Activated T-cell treated with anti-CD3 and anti-CD28 coated beads, Interleukin-2, amount 50 U/mL, for 72 hours (primary cell): ENCODE results near the gene HTR6. TPM values are rescaled to one million over a fixed set of nuclear protein-coding genes. Genes with fewer than 3 reads are reported as not detected.

Source experiments
- ATAC-seq, 2 donors: fragments of 150-1000 bp; cut with Tn5 transposase; replicated peaks in 1 of 2; 2 replicates each; pipeline ENCODE4 v1.10.0; 2021; ENCODE audit warnings: moderate library complexity in 2 of 2, mild to moderate bottlenecking in 1 of 2
- DNase-seq, 2 donors: peaks; one replicate each; pipeline ENCODE4 v3.0.0; 2021 to 2022; ENCODE audit warnings: mixed read lengths in 1 of 2
- H3K27ac Mint-ChIP-seq: one replicate; pipeline ENCODE4 v1.8.0; 2022; ENCODE audit warnings: mild to moderate bottlenecking, moderate library complexity, mixed read lengths
- H3K27me3 Mint-ChIP-seq: one replicate; pipeline ENCODE4 v1.8.0; 2022; ENCODE audit warnings: low read depth, mixed read lengths
- H3K36me3 Mint-ChIP-seq, 2 donors: one replicate each; pipeline ENCODE4 v1.8.0; 2022; ENCODE audit warnings: mixed read lengths in 2 of 2, mild to moderate bottlenecking in 1 of 2; ENCODE audit not compliant: insufficient read depth in 2 of 2
- H3K4me1 Mint-ChIP-seq: one replicate; pipeline ENCODE4 v1.8.0; 2022; ENCODE audit warnings: low read depth, mixed read lengths
- H3K4me3 Mint-ChIP-seq, 2 donors: one replicate each; pipeline ENCODE4 v1.8.0; 2022; ENCODE audit warnings: mild to moderate bottlenecking in 2 of 2, mixed read lengths in 2 of 2, moderate library complexity in 2 of 2
- H3K9me3 Mint-ChIP-seq, 2 donors: one replicate each; pipeline ENCODE4 v1.8.0; 2022; ENCODE audit warnings: mixed read lengths in 2 of 2
- total RNA-seq, 2 donors: library from RNA; stranded (reverse); gene quantifications; one replicate each; pipeline ENCODE4 v1.2.3, GENCODE V29; 2022

Gene HTR6
- total RNA-seq: under 1 TPM; 0.32 to 0.55 TPM

- H3K27me3 Mint-ChIP-seq: peaks cover 40% of the 10 kb centered on the region
- H3K4me3 Mint-ChIP-seq: peak within 1 kb of the TSS; percentile 62 to 85
- H3K36me3 Mint-ChIP-seq: peaks cover 0 to 2% of the 10 kb centered on the region in 2 donors
- no peak within 1 kb of the TSS for H3K27ac Mint-ChIP-seq
- ATAC-seq (peak; percentile 61), DNase-seq (peak; percentile 52 to 58)
- no peaks in the 10 kb centered on the region for H3K9me3 Mint-ChIP-seq
- H3K4me1 Mint-ChIP-seq: peaks cover 3% of the 10 kb centered on the region
Observed at GRCh38 chr1:19664453-19665185, at the start of gene HTR6. TSS of gene HTR6 (plus strand) at chr1:19664875. CDS start at chr1:19665754, 879 bp downstream.

GRCh38 chr1:19615438-19615837, 49.2 kb upstream of the HTR6 start:
- DNase-seq (no peak), ATAC-seq (no peak)
- Mint-ChIP-seq H3K9me3 (no peaks in the 10 kb centered on the region), H3K27ac (no peak overlapping the region), H3K4me1 (peaks cover 13% of the 10 kb centered on the region), H3K27me3 (no peaks in the 10 kb centered on the region), H3K4me3 (no peak overlapping the region), H3K36me3 (peaks cover 0 to 3% of the 10 kb centered on the region in 2 donors)

- H3K27ac Mint-ChIP-seq: peak overlapping the region; percentile 69
- H3K4me1 Mint-ChIP-seq: peaks cover 13% of the 10 kb centered on the region
- no peaks in the 10 kb centered on the region for H3K9me3 Mint-ChIP-seq
- no peaks in the 10 kb centered on the region for H3K27me3 Mint-ChIP-seq
- H3K4me3 Mint-ChIP-seq: no peak overlapping the region
- peaks cover 0 to 3% of the 10 kb centered on the region in 2 donors for H3K36me3 Mint-ChIP-seq
- no peak for DNase-seq
- peak; percentile 43 to 60 for ATAC-seq
Observed at GRCh38 chr1:19616489-19616888, 48.2 kb upstream of the HTR6 start.

GRCh38 chr1:19617376-19617775, 47.3 kb upstream of the HTR6 start:
- Mint-ChIP-seq H3K4me1 (peaks cover 13% of the 10 kb centered on the region), H3K4me3 (no peak overlapping the region), H3K27ac (no peak overlapping the region), H3K27me3 (no peaks in the 10 kb centered on the region), H3K9me3 (no peaks in the 10 kb centered on the region), H3K36me3 (peaks cover 0 to 3% of the 10 kb centered on the region in 2 donors)
- DNase-seq (no peak), ATAC-seq (no peak)

DNA sequence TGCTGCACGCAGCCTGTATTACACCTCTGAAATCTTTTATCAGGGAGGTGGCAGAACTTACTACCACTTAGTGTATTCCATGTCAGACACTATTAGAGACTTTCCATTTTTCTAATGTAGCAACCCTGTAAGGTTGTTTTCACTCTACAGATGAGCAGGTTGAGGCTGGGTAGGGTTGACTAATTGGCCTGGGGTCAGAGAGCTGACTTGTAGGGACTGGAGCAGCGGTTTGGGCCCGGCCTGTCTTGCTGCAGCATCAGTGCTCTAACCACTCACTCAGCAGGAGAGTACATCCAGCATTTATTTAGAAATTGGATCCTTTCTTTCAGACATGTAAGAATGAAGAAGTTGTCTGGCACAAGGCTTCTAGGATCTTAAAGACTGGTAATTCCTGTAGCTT, 46.2 kb upstream of the HTR6 start:
- DNase-seq (no peak), ATAC-seq (no peak)
- Mint-ChIP-seq H3K27ac (no peak overlapping the region), H3K36me3 (peaks cover 0 to 3% of the 10 kb centered on the region in 2 donors), H3K4me3 (no peak overlapping the region), H3K9me3 (no peaks in the 10 kb centered on the region), H3K27me3 (no peaks in the 10 kb centered on the region), H3K4me1 (peaks cover 8% of the 10 kb centered on the region)

DNA sequence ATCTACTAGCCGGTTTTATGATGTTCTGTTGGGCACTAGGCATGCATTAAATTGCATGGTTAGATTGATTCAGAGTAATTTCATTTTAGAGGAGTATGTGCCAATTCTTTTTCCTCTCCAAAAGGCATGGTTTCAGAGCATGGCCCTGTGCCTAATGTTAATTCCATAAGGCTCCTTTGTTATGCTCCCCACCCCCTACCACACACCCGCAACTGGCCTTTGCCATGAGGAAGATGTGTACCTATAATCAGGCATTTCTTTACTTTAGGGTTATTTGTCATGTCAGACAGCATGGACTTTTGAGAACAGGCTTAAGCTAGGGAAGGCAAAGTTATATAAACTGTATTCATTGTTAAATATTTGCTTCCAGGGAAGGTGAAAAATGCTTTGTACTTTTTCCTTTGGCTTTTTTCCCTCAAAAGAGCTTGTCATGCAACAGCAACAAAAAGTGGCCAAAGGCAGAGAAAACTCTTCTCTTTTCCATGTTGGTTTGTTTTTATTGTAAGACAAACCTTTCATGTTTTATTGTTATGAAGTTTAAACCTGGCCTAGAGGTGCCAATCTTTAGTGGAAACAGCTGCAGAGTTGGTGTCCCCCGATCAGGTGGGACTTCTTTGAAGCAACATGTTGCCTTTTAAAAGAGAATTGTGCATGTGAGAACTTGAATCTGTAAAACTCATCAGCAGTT, 44.8 kb upstream of the HTR6 start:
- no peak overlapping the region for H3K27ac Mint-ChIP-seq
- no peak overlapping the region for H3K4me3 Mint-ChIP-seq
- H3K9me3 Mint-ChIP-seq: no peaks in the 10 kb centered on the region
- peaks cover 8% of the 10 kb centered on the region for H3K4me1 Mint-ChIP-seq
- H3K27me3 Mint-ChIP-seq: no peaks in the 10 kb centered on the region
- DNase-seq: no peak
- H3K36me3 Mint-ChIP-seq: peaks cover 0 to 5% of the 10 kb centered on the region in 2 donors
- ATAC-seq: no peak

DNA sequence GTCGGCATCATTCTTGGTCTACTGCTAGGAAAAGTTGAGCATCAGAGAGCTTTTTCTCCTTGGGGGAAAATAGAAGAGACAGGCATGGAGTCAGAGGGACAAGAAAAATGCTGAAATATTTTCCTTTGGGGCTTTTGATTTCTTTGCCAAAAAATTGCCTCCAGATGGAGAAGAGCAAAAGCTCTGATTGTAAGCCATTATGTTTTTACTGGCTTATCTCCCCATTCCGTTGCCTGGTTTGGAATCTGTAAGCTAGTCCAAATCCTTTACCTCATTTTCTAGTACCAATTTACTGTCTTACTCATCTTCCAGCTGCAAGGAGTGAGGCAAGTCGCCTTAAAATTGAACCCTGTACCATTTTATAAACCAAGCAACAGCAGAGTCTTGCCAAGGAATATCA, 43.9 kb upstream of the HTR6 start:
- Mint-ChIP-seq H3K4me1 (peaks cover 8% of the 10 kb centered on the region), H3K27me3 (no peaks in the 10 kb centered on the region), H3K36me3 (peaks cover 0 to 2% of the 10 kb centered on the region in 2 donors), H3K27ac (no peak overlapping the region), H3K4me3 (no peak overlapping the region), H3K9me3 (no peaks in the 10 kb centered on the region)
- no peak for ATAC-seq
- no peak for DNase-seq

DNA sequence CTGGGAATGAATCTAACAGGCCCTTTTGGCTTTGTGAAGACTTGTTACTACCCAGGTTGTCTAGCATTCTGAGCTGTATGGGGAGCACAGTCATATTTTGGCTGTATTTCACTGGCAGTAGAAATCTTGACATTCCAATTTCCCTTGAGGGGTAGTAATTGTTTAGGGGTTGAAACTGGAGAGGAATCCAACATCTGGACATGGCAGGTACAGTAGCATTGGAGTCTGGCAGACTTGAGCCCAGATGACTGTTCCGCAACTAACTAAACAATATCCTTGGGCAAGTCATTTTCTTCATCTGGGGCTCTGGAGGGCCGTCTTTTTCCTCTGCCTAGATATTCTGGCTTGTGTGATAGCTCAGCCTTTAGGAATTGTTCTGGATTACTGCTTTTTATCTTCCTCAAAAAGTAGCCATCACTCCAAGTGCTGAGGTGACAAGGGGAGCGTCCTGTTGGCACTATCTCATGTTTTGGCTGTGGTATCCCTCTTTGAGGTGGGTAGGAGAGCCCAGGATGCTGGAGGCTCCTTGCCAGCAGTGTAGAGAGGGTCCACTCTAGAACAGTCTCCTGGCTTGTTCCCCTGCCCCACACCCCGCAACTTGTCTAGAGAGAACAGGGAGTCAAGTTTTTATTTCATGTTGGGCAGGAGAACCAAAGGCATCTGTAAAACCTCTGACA, 43.3 kb upstream of the HTR6 start:
- no peaks in the 10 kb centered on the region for H3K9me3 Mint-ChIP-seq
- H3K27me3 Mint-ChIP-seq: no peaks in the 10 kb centered on the region
- H3K4me1 Mint-ChIP-seq: peaks cover 3% of the 10 kb centered on the region
- peaks cover 1 to 2% of the 10 kb centered on the region in 2 donors for H3K36me3 Mint-ChIP-seq
- no peak for DNase-seq
- H3K27ac Mint-ChIP-seq: no peak overlapping the region
- no peak overlapping the region for H3K4me3 Mint-ChIP-seq
- no peak for ATAC-seq

DNA sequence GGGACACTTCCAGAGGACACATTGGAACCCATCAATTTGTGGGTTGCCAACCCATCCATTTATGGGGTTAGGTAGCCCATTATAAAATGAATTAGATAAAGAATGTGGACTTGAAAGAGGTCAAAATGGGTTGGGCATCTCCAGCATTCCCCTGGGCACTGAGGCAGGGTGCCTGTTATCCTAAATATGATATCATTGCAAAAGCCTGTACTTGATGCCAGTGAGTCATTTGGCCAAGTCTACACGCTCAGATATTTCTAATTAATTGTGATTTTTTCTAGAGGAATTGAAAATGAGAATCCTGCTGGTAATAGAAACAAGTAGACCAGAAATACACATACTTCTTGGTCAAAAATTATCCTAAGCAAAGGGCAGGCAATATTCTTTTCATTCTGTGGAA, 42.5 kb upstream of the HTR6 start:
- Mint-ChIP-seq H3K4me1 (no peaks in the 10 kb centered on the region), H3K9me3 (no peaks in the 10 kb centered on the region), H3K27ac (no peak overlapping the region), H3K36me3 (peaks cover 2% of the 10 kb centered on the region in 2 donors), H3K27me3 (no peaks in the 10 kb centered on the region), H3K4me3 (no peak overlapping the region)
- DNase-seq (no peak), ATAC-seq (no peak)

DNA sequence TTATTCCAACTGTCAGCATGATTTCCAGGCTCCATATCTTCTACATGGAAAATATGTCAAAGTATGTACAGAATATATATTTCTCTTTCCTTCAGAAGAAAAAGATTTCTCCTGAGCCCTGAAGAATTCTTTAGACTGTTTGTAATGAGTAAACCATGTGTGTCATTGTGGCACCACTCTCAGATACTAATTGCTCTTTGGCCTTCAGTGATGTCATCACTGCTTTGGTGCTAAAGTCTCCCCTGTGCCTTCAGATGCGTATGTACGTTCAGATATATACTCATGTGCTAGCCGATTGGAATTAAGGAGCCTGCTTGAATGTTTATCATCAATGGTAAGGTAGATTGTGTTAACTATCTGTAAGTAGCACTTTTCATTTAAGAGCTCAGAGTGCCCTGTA, 41.2 kb upstream of the HTR6 start:
- Mint-ChIP-seq H3K27ac (no peak overlapping the region), H3K4me3 (no peak overlapping the region), H3K4me1 (no peaks in the 10 kb centered on the region), H3K27me3 (no peaks in the 10 kb centered on the region), H3K36me3 (peaks cover 2 to 3% of the 10 kb centered on the region in 2 donors), H3K9me3 (no peaks in the 10 kb centered on the region)
- DNase-seq (no peak), ATAC-seq (no peak)

- Mint-ChIP-seq H3K27me3 (no peaks in the 10 kb centered on the region), H3K27ac (no peak overlapping the region), H3K4me1 (no peaks in the 10 kb centered on the region), H3K9me3 (no peaks in the 10 kb centered on the region), H3K36me3 (peaks cover 2 to 7% of the 10 kb centered on the region in 2 donors), H3K4me3 (no peak overlapping the region)
- DNase-seq (no peak), ATAC-seq (no peak)
Observed at GRCh38 chr1:19625291-19625937, 39.3 kb upstream of the HTR6 start.

- H3K36me3 Mint-ChIP-seq: peaks cover 0 to 7% of the 10 kb centered on the region in 2 donors
- DNase-seq: no peak
- no peaks in the 10 kb centered on the region for H3K27me3 Mint-ChIP-seq
- H3K4me3 Mint-ChIP-seq: no peak overlapping the region
- no peaks in the 10 kb centered on the region for H3K4me1 Mint-ChIP-seq
- no peak for ATAC-seq
- no peak overlapping the region for H3K27ac Mint-ChIP-seq
- no peaks in the 10 kb centered on the region for H3K9me3 Mint-ChIP-seq
Observed at GRCh38 chr1:19628879-19629278, 35.8 kb upstream of the HTR6 start.

- H3K27ac Mint-ChIP-seq: peak overlapping the region; percentile 59
Observed at GRCh38 chr1:19629357-19629756, 35.3 kb upstream of the HTR6 start.

More at GRCh38 chr1:19629357-19629756, 35.3 kb upstream of the HTR6 start:
- no peak for ATAC-seq
- no peaks in the 10 kb centered on the region for H3K4me1 Mint-ChIP-seq
- H3K4me3 Mint-ChIP-seq: no peak overlapping the region
- no peaks in the 10 kb centered on the region for H3K27me3 Mint-ChIP-seq
- DNase-seq: no peak
- H3K9me3 Mint-ChIP-seq: no peaks in the 10 kb centered on the region
- peaks cover 0 to 7% of the 10 kb centered on the region in 2 donors for H3K36me3 Mint-ChIP-seq
